GM06990 (cell line): ENCODE measurements around the gene ASIC5.

ENCODE experiments used
- DNase-seq: peaks from one replicate; pipeline ENCODE4 v3.0.0-alpha.2; 2011; ENCODE audit not compliant: insufficient read length; ENCODE audit errors: extremely low read depth
- H3K27me3 ChIP-seq: replicated peaks from 2 replicates; pipeline ENCODE4 v1.6.0; 2011; ENCODE audit warnings: low read length; ENCODE audit not compliant: control insufficient read depth, insufficient read depth
- H3K36me3 ChIP-seq: 2 replicates; pipeline ENCODE4 v1.5.1; 2011; ENCODE audit warnings: low read length; ENCODE audit not compliant: control insufficient read depth, insufficient read depth
- H3K4me3 ChIP-seq: replicated peaks from 2 replicates; pipeline ENCODE4 v1.5.1; 2011; ENCODE audit warnings: low read depth, mild to moderate bottlenecking, control low read depth, low read length
- CTCF ChIP-seq: IDR thresholded peaks from 2 replicates; pipeline ENCODE4 v1.5.1; 2011; ENCODE audit warnings: low read length, control low read depth, mild to moderate bottlenecking, inconsistent platforms; ENCODE audit not compliant: insufficient read depth, poor library complexity, severe bottlenecking

Gene ASIC5

DNA sequence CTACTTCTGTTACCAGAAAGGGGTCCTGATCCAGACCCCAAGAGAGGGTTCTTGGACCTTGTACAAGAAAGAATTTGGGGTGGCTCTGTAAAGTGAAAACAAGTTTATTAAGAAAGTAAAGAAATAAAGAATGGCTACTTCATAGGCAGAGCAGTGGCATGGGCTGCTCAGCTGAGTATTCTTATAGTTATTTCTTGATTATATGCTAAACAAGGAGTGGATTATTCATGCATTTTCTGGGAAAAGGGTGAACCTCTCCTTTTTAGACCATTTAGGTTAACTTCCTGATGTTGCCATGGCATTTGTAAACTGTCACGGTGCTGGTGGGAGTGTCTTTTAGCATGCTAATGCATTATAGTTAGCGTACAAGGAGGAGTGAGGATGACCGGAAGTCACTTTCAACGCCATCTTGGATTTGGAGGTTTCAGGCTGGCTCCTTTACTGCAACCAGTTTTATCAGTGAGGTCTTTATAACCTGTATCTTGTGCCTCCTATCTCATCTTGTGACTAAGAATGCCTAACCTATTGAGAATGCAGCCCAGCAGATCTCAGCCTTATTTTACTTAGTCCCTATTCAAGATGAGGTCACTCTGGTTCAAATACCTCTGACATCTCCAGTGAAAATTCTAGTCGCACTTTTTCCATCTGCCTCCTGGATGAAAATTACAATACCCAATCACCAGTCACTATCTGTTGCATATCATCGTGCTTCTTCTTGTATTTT lies 21.9 kb upstream of the ASIC5 start:
- Histone ChIP-seq H3K4me3 (no peak overlapping the region), H3K36me3 (no peaks in the 10 kb centered on the region), H3K27me3 (no peaks in the 10 kb centered on the region; the same call in 1 of the 2 replicates)
- no peak for TF ChIP-seq CTCF
- DNase-seq = no peak

DNA sequence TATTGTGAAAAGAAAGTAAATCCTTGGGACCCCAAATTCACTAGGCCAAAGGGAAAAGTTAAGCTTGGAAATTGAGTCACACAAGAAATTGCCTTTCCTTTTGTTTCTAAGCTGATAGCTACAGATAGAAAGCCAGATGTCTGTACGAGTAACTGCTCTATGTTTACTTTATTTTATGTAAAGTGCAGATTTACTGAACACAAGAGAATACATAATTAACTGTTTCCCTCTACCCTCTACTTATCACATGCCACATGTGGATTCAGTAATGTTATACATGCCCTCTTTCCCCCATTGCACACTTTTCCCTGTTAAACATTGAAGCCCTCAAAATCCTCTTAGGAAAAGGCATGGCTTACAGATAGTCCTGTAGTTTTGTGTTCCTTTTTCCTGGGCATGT lies 21.0 kb upstream of the ASIC5 start:
- TF ChIP-seq CTCF = no peak
- no peak overlapping the region for H3K4me3 ChIP-seq
- DNase-seq = no peak
- no peaks in the 10 kb centered on the region; the same call in 1 of the 2 replicates for H3K27me3 ChIP-seq
- H3K36me3 ChIP-seq = no peaks in the 10 kb centered on the region

DNA sequence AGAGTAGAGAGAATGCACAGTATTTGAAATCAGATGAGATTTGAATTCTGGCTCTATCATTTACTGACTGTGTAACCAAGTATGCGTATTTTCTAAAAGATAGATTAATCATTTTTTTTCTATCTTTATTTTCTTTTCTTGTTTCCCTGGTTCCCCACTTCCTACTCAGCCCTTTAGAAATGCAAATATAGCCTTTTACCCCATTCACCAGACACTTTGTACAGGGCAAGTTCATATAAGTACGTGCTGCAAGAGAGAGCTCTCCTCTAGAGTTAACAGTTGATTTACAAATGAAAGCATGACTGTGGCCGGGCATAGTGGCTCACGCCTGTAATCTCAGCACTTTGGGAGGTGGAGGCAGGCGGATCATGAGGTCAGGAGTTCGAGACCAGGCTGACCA lies 19.6 kb upstream of the ASIC5 start:
- Histone ChIP-seq H3K27me3 (no peaks in the 10 kb centered on the region; the same call in 1 of the 2 replicates), H3K36me3 (no peaks in the 10 kb centered on the region), H3K4me3 (no peak overlapping the region)
- no peak for TF ChIP-seq CTCF
- no peak for DNase-seq

DNA sequence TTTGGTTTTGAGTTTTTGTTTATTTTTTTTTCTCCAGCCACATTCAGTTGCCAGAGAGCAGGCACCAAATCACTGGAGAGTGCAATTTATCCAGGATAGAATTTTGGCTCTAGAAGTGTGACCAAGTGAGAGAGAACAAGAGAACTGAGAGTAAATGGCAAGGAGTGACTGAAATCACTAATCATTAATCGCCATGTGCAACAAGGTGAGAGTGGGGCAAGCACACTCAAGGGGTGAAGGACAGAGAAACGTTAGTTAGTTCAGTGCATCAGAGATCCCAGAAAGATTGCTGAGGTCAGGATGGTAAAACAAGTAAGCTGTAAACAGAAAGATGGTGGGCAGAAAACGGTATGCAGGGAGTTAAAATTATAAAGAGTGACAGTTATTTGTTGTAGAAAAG lies 17.8 kb upstream of the ASIC5 start:
- TF ChIP-seq CTCF = no peak
- no peak for DNase-seq
- no peaks in the 10 kb centered on the region for H3K36me3 ChIP-seq
- no peak overlapping the region for H3K4me3 ChIP-seq
- H3K27me3 ChIP-seq = no peaks in the 10 kb centered on the region; the same call in 1 of the 2 replicates

DNA sequence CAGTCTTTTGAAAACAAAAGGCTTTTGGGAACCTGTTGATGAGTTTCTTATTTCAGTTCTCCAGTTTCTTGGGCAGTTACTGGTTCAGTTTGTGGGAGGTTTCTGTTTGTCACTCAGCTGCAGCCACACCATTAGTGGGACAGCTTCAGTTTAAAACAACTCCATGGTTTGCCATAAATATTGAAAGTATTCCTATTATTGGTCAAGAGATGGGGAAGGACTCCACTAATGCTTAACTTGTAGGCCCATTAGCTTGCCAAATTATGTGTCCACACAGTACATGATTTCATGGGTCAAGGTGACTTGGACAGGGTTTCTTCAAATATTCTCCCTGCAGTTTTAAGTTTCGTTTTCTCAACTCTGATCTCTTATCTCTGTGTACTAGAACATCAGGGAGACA lies 15.5 kb upstream of the ASIC5 start:
- DNase-seq = no peak
- no peak for TF ChIP-seq CTCF
- Histone ChIP-seq H3K27me3 (no peaks in the 10 kb centered on the region; the same call in 1 of the 2 replicates), H3K36me3 (no peaks in the 10 kb centered on the region), H3K4me3 (no peak overlapping the region)

GRCh38 chr4:155879767-155880166 lies 13.7 kb upstream of the ASIC5 start:
- Histone ChIP-seq H3K36me3 (no peaks in the 10 kb centered on the region), H3K4me3 (no peak overlapping the region), H3K27me3 (no peaks in the 10 kb centered on the region)
- no peak for TF ChIP-seq CTCF
- DNase-seq = no peak
